HEK293T (cell line): ENCODE data around the gene GXYLT2.
A peak's percentile ranks its signal among the peaks of the same experiment; 100 is the strongest.

Source experiments
- CTCF ChIA-PET: fragments of 350-600 bp; formaldehyde crosslinking; extraction: SDS; loops from one replicate; lab custom pipeline; 2021; ENCODE audit warnings: antibody characterized with exemption, inconsistent platforms; lab: Yijun Ruan, JAX
- POLR2A ChIA-PET: fragments of 350-600 bp; formaldehyde crosslinking; extraction: SDS; loops from one replicate; lab custom pipeline; 2020; ENCODE audit warnings: antibody characterized with exemption, inconsistent platforms; lab: Yijun Ruan, JAX
- DNase-seq: peaks from one replicate; pipeline ENCODE4 v3.0.0; 2012; ENCODE audit warnings: mixed read lengths; ENCODE audit errors: extremely low spot score
- ARNT ChIP-seq: fragments of 450-650 bp; IDR thresholded peaks from 2 replicates; pipeline ENCODE4 v1.6.1; 2017; ENCODE audit warnings: mild to moderate bottlenecking
- BHLHE40 ChIP-seq: fragments of 450-650 bp; IDR thresholded peaks from 2 replicates; pipeline ENCODE4 v1.6.1; 2016; ENCODE audit warnings: mild to moderate bottlenecking, moderate library complexity, borderline replicate concordance
- CTBP1 ChIP-seq: fragments of 450-650 bp; IDR thresholded peaks from 2 replicates; pipeline ENCODE4 v1.6.1; 2016; ENCODE audit warnings: borderline replicate concordance
- ELF4 ChIP-seq: fragments of 450-650 bp; IDR thresholded peaks from 2 replicates; pipeline ENCODE4 v1.6.1; 2017; ENCODE audit warnings: antibody characterized with exemption
- FOXA1 ChIP-seq: fragments of 450-650 bp; IDR thresholded peaks from 2 replicates; pipeline ENCODE4 v1.6.1; 2016; ENCODE audit warnings: mild to moderate bottlenecking
- FOXK2 ChIP-seq: fragments of 450-650 bp; IDR thresholded peaks from 2 replicates; pipeline ENCODE4 v1.6.1; 2016; ENCODE audit warnings: mild to moderate bottlenecking
- FOXM1 ChIP-seq: fragments of 450-650 bp; IDR thresholded peaks from 2 replicates; pipeline ENCODE4 v1.6.1; 2017; ENCODE audit warnings: mild to moderate bottlenecking, borderline replicate concordance
- HDGF ChIP-seq: fragments of 450-650 bp; IDR thresholded peaks from 2 replicates; pipeline ENCODE4 v1.6.1; 2017; ENCODE audit warnings: antibody characterized with exemption, borderline replicate concordance
- L3MBTL2 ChIP-seq: fragments of 450-650 bp; conservative IDR thresholded peaks from 2 replicates; pipeline ENCODE4 v1.6.1; 2016; ENCODE audit warnings: mild to moderate bottlenecking
- LEF1 ChIP-seq: fragments of 450-650 bp; IDR thresholded peaks from 2 replicates; pipeline ENCODE4 v1.6.1; 2017; ENCODE audit warnings: mild to moderate bottlenecking, borderline replicate concordance
- NFRKB ChIP-seq: fragments of 450-650 bp; IDR thresholded peaks from 2 replicates; pipeline ENCODE4 v1.6.1; 2016; ENCODE audit warnings: mild to moderate bottlenecking, moderate library complexity
- PKNOX1 ChIP-seq: fragments of 450-650 bp; IDR thresholded peaks from 2 replicates; pipeline ENCODE4 v1.6.1; 2016
- SP1 ChIP-seq: fragments of 450-650 bp; IDR thresholded peaks from 2 replicates; pipeline ENCODE4 v1.6.1; 2017
- SUZ12 ChIP-seq: fragments of 450-650 bp; IDR thresholded peaks from 2 replicates; pipeline ENCODE4 v1.6.1; 2016; ENCODE audit warnings: mild to moderate bottlenecking
- TARDBP ChIP-seq: fragments of 450-650 bp; IDR thresholded peaks from 2 replicates; pipeline ENCODE4 v1.6.1; 2016
- ZNF384 ChIP-seq: fragments of 450-650 bp; IDR thresholded peaks from 2 replicates; pipeline ENCODE4 v1.6.1; 2016

Gene GXYLT2

GRCh38 chr3:72991522-72991921 lies 103.7 kb downstream of the GXYLT2 start:
- CTCF ChIA-PET: no interaction called here
- POLR2A ChIA-PET: no interaction called here
- no peak for DNase-seq
- TF ChIP-seq L3MBTL2: no peak
- TF ChIP-seq FOXM1: no peak
- TF ChIP-seq TARDBP: no peak
- TF ChIP-seq FOXK2: no peak
- TF ChIP-seq BHLHE40: no peak
- TF ChIP-seq PKNOX1: no peak
- no peak for TF ChIP-seq CTBP1
- TF ChIP-seq HDGF: no peak
- no peak for TF ChIP-seq ELF4
- TF ChIP-seq NFRKB: no peak

GRCh38 chr3:72993391-72993790 lies 105.5 kb downstream of the GXYLT2 start:
- POLR2A ChIA-PET: no interaction called here
- DNase-seq: no peak
- CTCF ChIA-PET: no interaction called here
- TF ChIP-seq HDGF: no peak
- TF ChIP-seq FOXA1: no peak
- no peak for TF ChIP-seq FOXK2
- TF ChIP-seq BHLHE40: no peak
- TF ChIP-seq SUZ12: no peak
- no peak for TF ChIP-seq PKNOX1
- TF ChIP-seq ZNF384: no peak
- no peak for TF ChIP-seq NFRKB
- TF ChIP-seq FOXM1: no peak

- POLR2A ChIA-PET: interaction anchor here (2.4 kb wide), 1 partner anchor 13 kb away, joined by 10 read pairs; no protein-coding TSS in a partner anchor
- CTCF ChIA-PET: interaction anchor here (0.6 kb wide), 1 partner anchor 13 kb away, joined by 3 read pairs; no protein-coding TSS in a partner anchor
- TF ChIP-seq FOXM1 (no peak), PKNOX1 (peak; percentile 78), SP1 (no peak), TARDBP (no peak), LEF1 (no peak), ELF4 (no peak), L3MBTL2 (no peak)
- peak; percentile 27 for DNase-seq
Observed at GRCh38 chr3:72995337-72995736, 107.5 kb downstream of the GXYLT2 start.

DNA sequence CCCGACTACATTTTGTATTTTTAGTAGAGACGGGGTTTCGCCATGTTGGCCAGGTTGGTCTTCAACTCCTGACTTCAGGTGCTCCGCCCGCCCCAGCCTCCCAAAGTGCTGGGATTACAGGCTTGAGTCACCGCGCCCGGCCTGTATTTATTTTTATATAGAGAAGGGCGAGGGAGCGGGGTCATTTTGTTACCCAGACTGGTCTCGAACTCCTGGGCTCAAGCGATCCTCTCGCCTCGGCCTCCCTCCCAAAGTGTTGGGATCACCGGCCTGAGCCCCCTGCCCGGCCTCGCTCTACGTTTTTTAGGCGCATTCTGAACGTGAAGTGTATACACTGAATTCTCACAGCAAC lies 108.3 kb downstream of the GXYLT2 start:
- ChIA-PET CTCF (interaction anchor here (0.6 kb wide), 1 partner anchor 12 kb away, joined by 3 read pairs; no protein-coding TSS in a partner anchor), POLR2A (interaction anchor here (1.0 to 2.4 kb wide), 3 partner anchors 12 to 15 kb away, joined by 3 to 10 read pairs (median 4); no protein-coding TSS in a partner anchor)
- TF ChIP-seq L3MBTL2 (0 out of 2 replicates have a peak, but pooled peaks have one; percentile 22), ZNF384 (no peak), HDGF (no peak), NFRKB (no peak)
- DNase-seq: no peak

DNA sequence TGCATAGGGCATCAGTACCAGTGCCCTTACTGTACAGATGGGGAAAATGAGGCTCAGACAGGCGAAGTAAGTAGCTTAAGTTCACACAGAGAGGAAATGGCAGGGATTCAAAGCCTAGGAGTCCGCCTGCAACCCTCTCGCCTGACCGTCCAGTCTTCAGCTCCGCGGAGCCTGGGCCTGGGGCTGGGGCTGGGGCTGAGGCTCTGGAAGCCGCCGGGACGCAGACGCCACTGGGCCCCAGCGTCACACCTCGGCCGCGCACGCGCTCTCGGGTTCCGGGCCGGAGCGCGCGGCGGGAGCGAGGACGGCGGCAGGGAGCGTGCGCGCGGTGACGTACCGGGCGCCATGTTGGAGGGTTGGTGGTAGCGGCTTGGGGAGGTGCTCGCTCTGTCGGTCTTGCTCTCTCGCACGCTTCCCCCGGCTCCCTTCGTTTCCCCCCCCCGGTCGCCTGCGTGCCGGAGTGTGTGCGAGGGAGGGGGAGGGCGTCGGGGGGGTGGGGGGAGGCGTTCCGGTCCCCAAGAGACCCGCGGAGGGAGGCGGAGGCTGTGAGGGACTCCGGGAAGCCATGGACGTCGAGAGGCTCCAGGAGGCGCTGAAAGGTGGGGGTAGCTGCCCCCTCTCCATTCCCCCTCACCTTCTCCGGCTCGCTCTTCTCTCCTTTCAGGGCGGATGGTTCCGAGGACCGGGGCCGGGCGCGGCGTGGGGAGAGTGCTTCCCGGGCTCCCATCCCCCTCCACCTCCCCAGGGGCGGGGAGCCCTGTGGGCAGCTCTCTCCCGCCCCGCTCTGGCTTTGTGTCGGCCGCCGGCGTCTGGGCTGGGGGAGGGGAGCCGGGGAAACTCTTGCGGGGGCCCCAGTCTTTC lies 108.9 kb downstream of the GXYLT2 start, which contains the start of gene PPP4R2:
TSS of gene PPP4R2 (plus strand) at position 339 of the 861 bp plus-strand sequence. CDS start at position 566, 227 bp downstream.
- DNase-seq: peak; percentile 85
- CTCF ChIA-PET: interaction anchor here (0.6 to 1.3 kb wide), 3 partner anchors 11 to 59 kb away, joined by 4 to 5 read pairs (median 4); no protein-coding TSS in a partner anchor
- TF ChIP-seq HDGF (peak; percentile 51; the same call in 1 of the 2 replicates), FOXM1 (0 out of 2 replicates have a peak, but pooled peaks have one; percentile 5), LEF1 (no peak), ARNT (0 out of 2 replicates have a peak, but pooled peaks have one; percentile 29)
- POLR2A ChIA-PET: interaction anchor here (0.6 to 2.4 kb wide), 7 partner anchors 12 to 145 kb away, joined by 3 to 10 read pairs (median 4); no protein-coding TSS in a partner anchor

DNA sequence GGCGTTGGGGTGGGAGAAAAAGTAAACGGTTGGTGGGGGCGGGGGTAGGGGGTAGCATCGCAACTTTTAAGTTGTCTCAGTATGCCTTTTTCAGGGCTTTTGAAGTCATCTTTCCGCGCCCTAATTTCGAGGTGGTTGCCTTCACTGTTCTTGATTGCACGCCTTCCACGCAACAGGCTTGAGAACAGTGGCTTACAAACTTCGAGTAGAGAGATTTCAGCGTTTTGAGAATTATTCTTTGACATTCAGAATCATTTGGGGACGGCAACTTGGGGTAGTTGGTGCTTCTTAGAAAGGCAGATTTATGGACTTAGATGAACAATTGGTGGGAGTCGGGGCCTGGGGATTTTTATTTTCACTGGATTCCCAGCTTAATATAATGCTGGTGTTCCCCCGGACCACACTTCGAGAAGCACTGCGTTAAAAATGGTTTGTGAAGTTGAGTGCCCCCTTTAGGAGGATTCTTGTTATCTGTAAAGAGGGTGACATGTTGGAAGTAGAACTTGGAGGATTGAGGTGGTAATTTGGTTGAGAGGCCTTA lies 109.6 kb downstream of the GXYLT2 start:
- peak; percentile 39 for DNase-seq
- ChIA-PET CTCF (interaction anchor here (0.6 to 1.3 kb wide), 4 partner anchors 11 to 1166 kb away, joined by 4 to 5 read pairs (median 4); no protein-coding TSS in a partner anchor), POLR2A (interaction anchor here (0.6 to 2.4 kb wide), 6 partner anchors 12 to 146 kb away, joined by 3 to 10 read pairs (median 4); no protein-coding TSS in a partner anchor)
- TF ChIP-seq SUZ12 (no peak), HDGF (no peak), ARNT (no peak), SP1 (no peak), PKNOX1 (no peak; the same call in 1 of the 2 replicates), L3MBTL2 (no peak; the same call in 1 of the 2 replicates), FOXA1 (no peak), TARDBP (no peak), ZNF384 (no peak), NFRKB (no peak), BHLHE40 (no peak), LEF1 (no peak), CTBP1 (no peak), ELF4 (no peak), FOXK2 (no peak), FOXM1 (no peak)
